ENCODE data around the gene KLHL7.
"Not testable (repeated sequence)": the region's sequence is repeated elsewhere in the genome, so short reads cannot be mapped to it uniquely, and the experiment has no call there.

Gene KLHL7

GRCh38 chr7:23107781-23108180 lies 2.2 kb downstream of the KLHL7 start:
- no peak for DNase-seq

- no peak for DNase-seq
Measured at GRCh38 chr7:23108995-23109394, 3.4 kb downstream of the KLHL7 start.

DNA sequence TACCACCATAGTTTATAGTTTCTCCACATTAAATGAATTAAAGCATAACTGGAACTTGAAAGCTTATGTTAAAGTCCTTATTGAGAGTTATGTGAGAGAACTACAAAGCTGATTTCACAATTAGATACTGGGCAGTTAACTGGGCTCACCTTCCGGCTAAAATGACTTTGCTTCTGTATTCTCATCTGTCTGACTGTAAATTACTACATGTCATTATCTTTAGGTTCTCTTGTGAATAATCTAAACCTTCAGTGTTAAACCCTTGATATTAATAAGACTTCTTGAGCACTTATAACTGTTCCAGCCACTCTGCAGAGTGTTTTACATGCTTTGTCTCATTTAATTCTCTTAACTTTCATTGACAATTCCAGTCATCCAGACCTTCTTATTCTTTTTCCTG lies 3.9 kb downstream of the KLHL7 start:
- DNase-seq, result no peak

- peak; percentile 62 for DNase-seq
Measured at GRCh38 chr7:23114896-23115295, 9.3 kb downstream of the KLHL7 start.

DNA sequence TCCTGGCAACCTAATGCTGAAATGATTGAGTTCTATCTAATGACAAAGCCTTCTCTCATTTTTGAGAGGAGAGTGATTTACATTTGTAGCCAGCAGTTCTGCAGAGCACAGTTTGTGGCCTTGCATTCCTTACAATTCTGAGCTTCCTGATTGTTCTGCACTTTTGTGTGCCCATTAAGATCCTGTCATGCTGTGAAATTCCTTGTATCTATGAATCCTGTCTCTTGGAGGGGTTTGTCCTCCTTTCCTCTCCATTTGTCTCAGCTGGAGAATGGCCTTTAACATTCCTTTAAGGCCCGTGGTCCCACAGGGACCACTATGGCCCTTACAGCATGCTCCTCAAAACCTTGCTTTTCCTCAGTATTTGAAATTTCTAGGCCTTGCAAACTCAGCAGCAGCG lies 10.4 kb downstream of the KLHL7 start:
- peak; percentile 17 for DNase-seq

DNA sequence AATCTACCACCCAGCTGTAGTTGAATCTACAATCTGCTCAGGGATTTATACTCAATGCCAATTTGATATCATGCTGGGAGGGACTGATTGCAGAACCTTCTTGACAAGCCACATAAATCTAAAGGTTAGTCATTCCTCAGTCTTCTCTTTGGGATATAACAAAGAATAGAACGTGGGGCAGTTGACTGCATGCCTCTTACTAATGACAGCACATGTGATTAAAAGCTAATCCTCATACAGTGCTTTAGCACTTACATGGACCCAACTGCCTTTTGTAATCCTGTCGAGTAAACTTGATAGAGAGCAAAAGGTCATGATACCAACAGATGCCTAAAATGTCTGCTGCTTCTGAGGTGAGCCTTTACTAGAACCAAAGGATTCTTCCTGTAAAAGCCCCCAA lies 12.3 kb downstream of the KLHL7 start:
- DNase-seq, result no peak

DNA sequence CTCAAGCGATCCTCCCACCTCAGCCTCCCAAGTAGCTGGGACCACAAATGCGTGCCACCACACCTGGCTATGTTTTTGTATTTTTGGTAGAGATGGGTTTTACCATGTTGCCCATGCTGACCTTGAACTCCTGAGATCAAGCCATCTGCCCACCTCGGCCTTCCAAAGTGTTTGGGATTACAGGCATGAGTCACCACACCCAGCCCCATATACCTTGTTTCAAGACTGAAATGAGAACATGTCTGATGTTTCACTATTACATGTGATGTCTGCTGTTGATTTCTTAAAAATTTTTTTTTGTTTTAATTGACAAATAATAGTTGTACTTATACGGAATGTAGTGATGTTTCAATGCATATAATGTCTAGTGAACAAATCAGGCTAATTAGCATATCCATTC lies 14.5 kb downstream of the KLHL7 start:
- no peak for DNase-seq

DNA sequence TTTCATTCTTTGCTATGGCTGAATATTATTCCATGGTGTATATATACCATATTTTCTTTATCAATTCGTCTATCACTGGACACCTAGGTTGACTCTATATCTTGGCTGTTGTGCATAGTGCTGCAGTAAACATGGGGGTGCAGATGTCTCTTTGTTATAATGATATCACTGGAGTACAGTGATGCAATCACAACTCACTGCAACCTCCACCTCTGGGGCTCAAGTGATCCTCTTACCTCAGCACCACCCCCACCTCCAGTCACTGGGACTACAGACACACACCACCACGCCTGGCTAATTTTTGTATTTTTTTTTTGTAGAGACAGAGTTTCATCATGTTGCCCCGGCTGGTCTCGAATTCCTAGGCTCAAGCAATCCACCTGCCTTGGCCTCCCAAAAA lies 15.6 kb downstream of the KLHL7 start:
- DNase-seq, result no peak

DNA sequence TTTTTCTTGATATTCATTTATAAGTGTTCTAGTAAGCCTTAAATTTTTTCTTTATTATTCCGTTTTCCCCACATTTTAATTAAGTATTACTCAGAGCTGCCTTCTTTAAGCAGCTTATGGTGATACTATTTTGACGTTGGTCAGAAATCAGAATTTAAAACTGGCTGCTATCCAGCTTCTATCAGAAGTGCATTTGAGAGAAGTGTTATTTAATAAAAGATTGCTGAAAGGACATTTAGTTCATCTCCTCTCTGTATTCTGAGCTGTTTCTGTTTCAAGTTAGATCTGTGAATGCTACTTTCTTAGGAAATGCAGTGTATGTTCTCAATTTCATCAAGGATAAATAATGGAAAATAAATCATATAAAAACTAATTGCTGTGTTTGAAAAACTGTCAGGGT lies 17.4 kb downstream of the KLHL7 start:
- no peak for DNase-seq

DNA sequence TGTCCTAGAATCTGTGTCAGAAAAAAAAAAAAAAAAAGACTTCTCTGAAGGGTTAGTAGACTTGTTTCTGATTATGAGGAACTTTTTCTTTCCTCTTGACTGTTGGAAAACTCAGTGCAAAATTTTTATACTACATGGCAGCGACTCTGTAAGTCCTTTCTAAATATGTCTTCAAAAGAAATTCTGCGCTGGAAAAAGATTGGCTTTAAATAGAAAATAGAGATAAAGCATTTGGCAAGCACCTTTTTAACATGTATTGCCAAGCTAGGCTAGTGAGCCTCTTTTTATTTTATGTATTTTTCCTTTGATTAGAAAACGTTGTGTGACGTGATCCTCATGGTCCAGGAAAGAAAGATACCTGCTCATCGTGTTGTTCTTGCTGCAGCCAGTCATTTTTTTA lies 17.9 kb downstream of the KLHL7 start:
- no peak for DNase-seq

DNA sequence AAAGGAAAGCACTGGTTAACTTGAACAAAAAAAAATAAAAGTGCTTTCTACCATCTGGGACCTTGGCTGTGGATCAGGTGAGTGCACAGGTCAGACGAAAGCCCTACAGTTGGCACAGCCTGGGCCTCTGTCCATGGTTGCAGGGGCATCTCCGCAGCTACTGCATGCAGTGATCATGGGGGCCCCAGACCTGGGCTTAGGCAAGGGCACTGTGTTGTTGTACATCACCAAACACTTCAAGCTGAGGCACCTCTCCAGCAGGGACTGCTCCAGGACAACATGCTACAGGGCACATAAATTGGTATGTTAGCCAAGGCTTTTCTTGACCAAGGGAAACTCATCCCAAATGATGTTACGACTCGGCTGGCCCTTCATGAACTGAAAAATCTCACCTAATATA lies 23.5 kb downstream of the KLHL7 start:
- no peak for DNase-seq

GRCh38 chr7:23131799-23132198 lies 26.2 kb downstream of the KLHL7 start:
- not testable (repeated sequence) for DNase-seq

DNA sequence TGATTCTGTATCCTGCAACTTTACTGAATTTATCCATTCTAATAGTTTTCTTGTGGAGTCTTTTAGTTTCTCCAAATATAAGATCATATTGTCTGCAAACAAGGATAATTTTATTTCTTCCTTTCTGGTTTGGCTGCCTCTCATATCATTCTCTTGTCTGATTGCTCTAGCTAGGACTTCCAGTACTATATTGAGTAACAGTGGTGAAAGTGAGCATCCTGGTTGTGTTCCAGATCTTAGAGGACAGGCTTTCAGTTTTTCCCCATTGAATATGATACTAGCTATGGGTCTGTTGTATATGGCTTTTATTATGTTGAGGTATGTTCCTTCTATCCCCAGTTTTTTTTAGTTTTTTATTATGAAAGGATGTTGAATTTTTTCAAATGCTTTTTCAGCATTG lies 28.2 kb downstream of the KLHL7 start:
- no peak for DNase-seq

DNA sequence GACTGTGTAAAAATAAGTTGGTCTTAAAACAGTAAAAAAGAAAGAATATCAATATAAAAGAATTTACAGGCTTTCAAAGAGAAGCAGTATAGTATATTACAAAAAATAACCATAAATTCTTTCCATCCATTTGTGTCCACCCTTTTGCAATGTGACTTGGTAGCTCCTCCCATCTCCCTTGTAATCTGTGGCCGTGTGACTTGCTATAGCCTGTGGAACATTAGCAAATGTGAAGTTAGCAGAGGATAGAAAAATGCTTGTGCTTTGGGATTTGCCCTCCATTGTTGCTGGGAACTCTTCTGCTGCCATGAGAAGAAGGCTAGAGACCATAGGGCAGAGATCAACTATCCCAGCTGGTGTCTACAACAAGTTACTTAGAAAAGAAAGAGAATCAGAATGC lies 30.2 kb downstream of the KLHL7 start:
- DNase-seq, result no peak

DNA sequence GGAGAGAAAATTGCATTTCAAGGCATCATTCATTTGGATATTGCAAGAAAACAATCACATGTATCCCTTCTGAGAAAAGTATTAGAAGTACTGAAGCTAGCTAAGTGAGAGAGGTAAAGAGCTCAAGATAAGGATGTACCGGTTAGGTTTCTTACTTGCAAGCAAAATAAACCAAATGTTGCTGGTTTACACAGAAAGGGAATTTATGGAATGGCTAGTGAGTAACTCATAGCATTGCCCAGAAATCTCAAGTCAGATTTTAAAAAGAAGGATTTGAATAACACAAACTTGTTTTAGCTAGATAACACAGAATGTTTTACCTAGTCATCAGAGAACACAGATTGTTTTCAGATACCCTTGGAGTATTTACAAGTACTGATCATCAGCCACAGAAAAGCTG lies 30.6 kb downstream of the KLHL7 start:
- DNase-seq, result no peak

GRCh38 chr7:23157679-23158078 lies 52.1 kb downstream of the KLHL7 start:
- no peak for DNase-seq

DNA sequence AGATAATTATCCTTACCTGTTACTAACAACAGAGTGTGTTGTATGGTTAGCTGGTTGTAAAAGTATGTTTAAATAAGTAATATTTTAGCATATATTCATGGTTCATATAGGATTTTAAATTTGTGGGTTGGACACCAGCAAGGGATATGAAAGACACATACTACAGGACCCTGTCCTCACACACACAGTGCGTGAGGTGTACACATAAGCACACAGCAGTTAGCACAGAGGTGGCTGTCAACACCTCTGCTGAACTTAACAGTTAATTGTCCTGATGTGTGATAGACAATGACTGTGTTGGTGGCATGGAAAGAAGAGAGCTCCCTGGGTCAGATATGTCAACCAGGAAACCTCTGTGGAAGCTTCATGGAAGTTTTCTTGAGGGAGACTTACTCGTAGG lies 53.0 kb downstream of the KLHL7 start:
- no peak for DNase-seq

- no peak for DNase-seq
Measured at GRCh38 chr7:23161482-23161881, 55.9 kb downstream of the KLHL7 start.

- no peak for DNase-seq
Measured at GRCh38 chr7:23164846-23165245, 59.3 kb downstream of the KLHL7 start.

DNA sequence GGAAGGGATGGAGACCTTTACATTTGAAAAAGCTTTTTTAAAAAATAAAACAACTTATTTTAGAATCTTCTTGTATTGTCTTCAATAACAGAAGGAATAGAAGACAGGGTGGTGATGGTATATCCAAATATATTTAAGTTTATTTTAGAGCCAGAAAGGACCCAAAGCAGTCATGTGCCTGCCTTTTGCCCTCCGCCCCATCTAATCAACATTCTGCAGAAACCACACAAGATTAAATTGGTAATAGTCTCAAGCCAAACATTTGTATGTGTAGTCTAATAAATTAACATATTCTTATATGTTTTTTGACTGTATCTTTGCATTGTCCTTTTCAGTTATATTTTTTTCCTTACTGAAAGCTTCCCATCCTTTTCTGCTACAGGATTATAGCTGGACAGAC lies 59.7 kb downstream of the KLHL7 start:
- DNase-seq, result no peak

DNA sequence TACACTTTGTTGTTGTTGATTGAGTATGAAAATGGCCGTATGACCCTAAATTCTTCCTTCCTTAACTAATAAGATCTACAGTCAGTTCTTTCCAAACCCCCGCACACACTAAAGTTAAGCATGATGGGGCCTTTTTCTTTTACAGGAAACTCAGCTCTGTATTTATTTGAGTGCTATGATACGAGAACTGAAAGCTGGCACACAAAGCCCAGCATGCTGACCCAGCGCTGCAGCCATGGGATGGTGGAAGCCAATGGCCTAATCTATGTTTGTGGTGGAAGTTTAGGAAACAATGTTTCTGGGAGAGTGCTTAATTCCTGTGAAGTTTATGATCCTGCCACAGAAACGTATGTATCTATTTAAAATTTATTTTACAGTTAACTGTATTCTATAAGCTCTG lies 62.1 kb downstream of the KLHL7 start:
- no peak for DNase-seq

- no peak for DNase-seq
Measured at GRCh38 chr7:23168111-23168885, 62.7 kb downstream of the KLHL7 start.

DNA sequence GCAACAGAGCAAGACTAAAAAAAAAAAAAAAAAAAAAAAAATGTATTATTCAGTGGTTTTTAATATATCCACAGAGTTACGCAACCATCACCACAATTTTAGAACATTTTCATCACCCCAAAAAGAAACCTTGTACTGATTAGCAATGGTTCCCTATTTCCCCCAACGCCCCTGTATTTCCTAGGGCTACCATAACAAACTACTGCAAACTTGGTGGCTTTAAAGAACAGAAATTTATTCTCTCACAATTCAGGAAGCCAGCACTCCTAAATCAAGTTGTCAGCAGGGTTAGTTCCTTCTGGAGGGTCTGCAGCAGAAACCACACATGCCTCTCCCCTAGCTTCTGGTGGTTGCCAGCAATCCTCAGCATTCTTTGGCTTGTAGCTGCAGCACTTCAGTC lies 70.4 kb downstream of the KLHL7 start:
- DNase-seq, result no peak

- DNase-seq, result peak; percentile 99
Measured at GRCh38 chr7:23181684-23182553, 76.3 kb downstream of the KLHL7 start, which contains the start of gene NUP42. Gene NUP42, plus strand, starts transcription at chr7:23182048. Its CDS starts 38 bp downstream, at chr7:23182086.

All from fibroblast of skin of right biceps (primary cell).